Measurements from ENCODE around the gene MAPK6.
A peak's percentile ranks its signal among the peaks of the same experiment; 100 is the strongest.
"Not testable (repeated sequence)": the region's sequence is repeated elsewhere in the genome, so short reads cannot be mapped to it uniquely, and the experiment has no call there.

The MAPK6 gene

GRCh38 chr15:52083603-52084002 is 64.6 kb downstream of the MAPK6 start:
- DNase-seq, result no peak

GRCh38 chr15:52085299-52085698 is 66.3 kb downstream of the MAPK6 start:
- no peak for DNase-seq

- DNase-seq, result no peak
Observed at GRCh38 chr15:52086011-52086786, 67.2 kb downstream of the MAPK6 start.

GRCh38 chr15:52090193-52090592 is 71.2 kb downstream of the MAPK6 start:
- DNase-seq, result no peak

GRCh38 chr15:52093167-52093538 is 74.1 kb downstream of the MAPK6 start:
- DNase-seq, result no peak

- peak; percentile 44 for DNase-seq
Observed at GRCh38 chr15:52093539-52094510, 74.8 kb downstream of the MAPK6 start.

GRCh38 chr15:52094811-52095584 is 76.0 kb downstream of the MAPK6 start:
- peak; percentile 41 for DNase-seq

- no peak for DNase-seq
Observed at GRCh38 chr15:52095597-52096262, 76.7 kb downstream of the MAPK6 start.

GRCh38 chr15:52096536-52096935 is 77.5 kb downstream of the MAPK6 start:
- DNase-seq, result not testable (repeated sequence)

- DNase-seq, result no peak
Observed at GRCh38 chr15:52097180-52097579, 78.2 kb downstream of the MAPK6 start.

GRCh38 chr15:52098323-52098722 is 79.3 kb downstream of the MAPK6 start:
- no peak for DNase-seq

- no peak for DNase-seq
Observed at GRCh38 chr15:52099651-52100272, 80.7 kb downstream of the MAPK6 start.

GRCh38 chr15:52100807-52101442 is 81.9 kb downstream of the MAPK6 start:
- DNase-seq, result peak; percentile 78

- no peak for DNase-seq
Observed at GRCh38 chr15:52101542-52102323, 82.7 kb downstream of the MAPK6 start.

- no peak for DNase-seq
Observed at GRCh38 chr15:52102463-52102862, 83.4 kb downstream of the MAPK6 start.

GRCh38 chr15:52103217-52104207 is 84.5 kb downstream of the MAPK6 start:
- peak; percentile 85 for DNase-seq

- DNase-seq, result no peak
Observed at GRCh38 chr15:52104532-52105004, 85.5 kb downstream of the MAPK6 start.

- DNase-seq, result no peak
Observed at GRCh38 chr15:52105846-52106245, 86.8 kb downstream of the MAPK6 start.

GRCh38 chr15:52106641-52107040 is 87.6 kb downstream of the MAPK6 start:
- no peak for DNase-seq
